HCT116 (cell line): ENCODE measurements around the gene TRIM63. TPM values are rescaled to one million over a fixed set of nuclear protein-coding genes. Genes with fewer than 3 reads are reported as not detected.
A peak's percentile ranks its signal among the peaks of the same experiment; 100 is the strongest.

Experiments
- ATAC-seq: fragments of 200-7000 bp; cut with Tn5 transposase; 2 replicates; pipeline ENCODE4 v1.9.1; 2020; ENCODE audit warnings: mild to moderate bottlenecking, moderate library complexity
- BruUV-seq: library from RNA; stranded (reverse); fragments of 400-500 nt; replicated peaks from 2 replicates; lab custom pipeline; 2021; lab: Mats Ljungman, UMichigan
- CTCF ChIA-PET: fragments of 300-600 bp; sonication (Branson Sonifier 250); formaldehyde crosslinking; loops from one replicate; lab custom pipeline; 2021; ENCODE audit warnings: antibody characterized with exemption; lab: Charles Lee
- POLR2A ChIA-PET: fragments of 300-600, 350-600 bp; sonication (Branson Sonifier 250); formaldehyde crosslinking; loops from one replicate; lab custom pipeline; 2021; ENCODE audit warnings: antibody characterized with exemption; lab: Charles Lee
- RAD21 ChIA-PET, 2 experiments: fragments of 300-600 bp; sonication (Branson Sonifier 250); formaldehyde crosslinking; loops; one replicate each; lab custom pipeline; 2023; ENCODE audit warnings: low total read pairs in 2 of 2; ENCODE audit not compliant: uncharacterized antibody in 2 of 2, unreplicated experiment in 2 of 2, low non-redundant PET in 1 of 2; lab: Charles Lee
- DNase-seq: peaks from one replicate; pipeline ENCODE4 v3.0.0-alpha.2; 2010; ENCODE audit warnings: low read depth, low spot score
- H2AFZ ChIP-seq: fragments of 200-600 bp; shearing (Covaris generic), sonication (generic); 2 replicates; pipeline ENCODE4 v1.6.1; 2017; ENCODE audit warnings: low read depth, mixed run types, mixed read lengths, antibody characterized with exemption, low read length; ENCODE audit not compliant: poor library complexity, severe bottlenecking
- H3K27ac ChIP-seq: 2 replicates; pipeline ENCODE4 v1.5.1; 2012; ENCODE audit warnings: low read depth, low read length
- H3K27me3 ChIP-seq: fragments of 200-600 bp; sonication (generic); 2 replicates; pipeline ENCODE4 v1.6.1; 2016; ENCODE audit warnings: mixed run types, low read length, mixed read lengths; ENCODE audit not compliant: insufficient read depth
- H3K36me3 ChIP-seq, 2 experiments: fragments of 200-500 bp in 1 of 2; fragments of 200-600 bp in 1 of 2; sonication (Bioruptor generic) in 1 of 2; sonication (generic) in 1 of 2; 2 replicates each; pipeline versions ENCODE4 v1.5.1 to v1.6.1; 2014 to 2016; ENCODE audit warnings: low read length in 2 of 2, inconsistent platforms in 1 of 2, mixed read lengths in 1 of 2, mixed run types in 1 of 2; ENCODE audit not compliant: insufficient read depth in 2 of 2, control insufficient read depth in 1 of 2
- H3K4me1 ChIP-seq, 2 experiments: fragments of 200-600 bp in 1 of 2; sonication (generic) in 1 of 2; 2 replicates each; pipeline versions ENCODE4 v1.5.1 to v1.6.1; 2012 to 2017; ENCODE audit warnings: low read length in 2 of 2, inconsistent platforms in 1 of 2, mild to moderate bottlenecking in 1 of 2, mixed read lengths in 1 of 2, mixed run types in 1 of 2, moderate library complexity in 1 of 2; ENCODE audit not compliant: insufficient read depth in 2 of 2, control insufficient read depth in 1 of 2
- H3K4me2 ChIP-seq: fragments of 200-600 bp; sonication (generic); 2 replicates; pipeline ENCODE4 v1.6.1; 2017; ENCODE audit warnings: mixed run types, low read length, mixed read lengths
- H3K4me3 ChIP-seq, 2 experiments: fragments of 200-600 bp in 1 of 2; sonication (generic) in 1 of 2; replicated peaks in 1 of 2; 2 replicates each; pipeline ENCODE4 v1.5.1; 2011 to 2016; ENCODE audit warnings: low read length in 2 of 2, control low read depth in 1 of 2, low read depth in 1 of 2, mild to moderate bottlenecking in 1 of 2, mixed read lengths in 1 of 2, mixed run types in 1 of 2
- H3K79me2 ChIP-seq: fragments of 200-600 bp; sonication (generic); 2 replicates; pipeline ENCODE4 v1.6.1; 2017; ENCODE audit warnings: mild to moderate bottlenecking, mixed run types, low read length, moderate library complexity, mixed read lengths; ENCODE audit not compliant: insufficient read depth
- H3K9ac ChIP-seq: fragments of 200-600 bp; sonication (generic); 2 replicates; pipeline ENCODE4 v1.6.1; 2016; ENCODE audit warnings: low read length, mixed read lengths
- H3K9me2 ChIP-seq: fragments of 200-600 bp; sonication (generic), shearing (Covaris generic); 2 replicates; pipeline ENCODE4 v1.6.1; 2017; ENCODE audit warnings: mixed run types, mild to moderate bottlenecking, moderate library complexity; ENCODE audit not compliant: insufficient read depth
- H3K9me3 ChIP-seq, 2 experiments: fragments of 200-500 bp in 1 of 2; fragments of 200-600 bp in 1 of 2; sonication (Bioruptor generic) in 1 of 2; sonication (generic) in 1 of 2; 2 replicates each; pipeline ENCODE4 v1.6.1; 2014 to 2017; ENCODE audit warnings: low read length in 2 of 2, mixed read lengths in 2 of 2, inconsistent platforms in 1 of 2, low read depth in 1 of 2, mild to moderate bottlenecking in 1 of 2, mixed run types in 1 of 2, moderate library complexity in 1 of 2; ENCODE audit not compliant: control insufficient read depth in 1 of 2, insufficient read depth in 1 of 2
- H4K20me1 ChIP-seq: fragments of 200-600 bp; sonication (generic), shearing (Covaris generic); 2 replicates; pipeline ENCODE4 v1.6.1; 2017; ENCODE audit warnings: mixed run types, mild to moderate bottlenecking, moderate library complexity; ENCODE audit not compliant: insufficient read depth
- CEBPB ChIP-seq: IDR thresholded peaks from 2 replicates; pipeline ENCODE4 v1.6.1; 2012; ENCODE audit warnings: low read depth
- ELF1 ChIP-seq: IDR thresholded peaks from 2 replicates; pipeline ENCODE4 v1.6.1; 2012; ENCODE audit warnings: low read depth, borderline replicate concordance
- FOSL1 ChIP-seq: IDR thresholded peaks from 2 replicates; pipeline ENCODE4 v1.6.1; 2012; ENCODE audit warnings: low read depth
- JUND ChIP-seq: IDR thresholded peaks from 2 replicates; pipeline ENCODE4 v1.6.1; 2012
- SIN3A ChIP-seq: IDR thresholded peaks from 2 replicates; pipeline ENCODE4 v1.6.1; 2012; ENCODE audit warnings: low read depth
- SRF ChIP-seq: IDR thresholded peaks from 2 replicates; pipeline ENCODE4 v1.6.1; 2012; ENCODE audit warnings: low read depth
- ZFX ChIP-seq: fragments of 450-650 bp; IDR thresholded peaks from 2 replicates; pipeline ENCODE4 v1.6.1; 2017
- ZNF274 ChIP-seq: fragments of 200-500 bp; sonication (Bioruptor generic); IDR thresholded peaks from 2 replicates; pipeline ENCODE4 v1.6.1; 2014; ENCODE audit warnings: mild to moderate bottlenecking, low read depth, low read length, inconsistent platforms
- intact Hi-C: fragments of 100-400 bp; cut with micrococcal nuclease; formaldehyde crosslinking; loops from 2 replicates; pipeline ENCODE4 v1.10.0; 2022
- total RNA-seq: library from RNA; stranded (reverse); gene quantifications from one replicate; pipeline ENCODE4 v1.2.1, GENCODE V29; 2021; ENCODE audit not compliant: unreplicated experiment
- TF ChIP-seq, protein P1 (sequence below): IDR thresholded peaks from 2 replicates; pipeline ENCODE4 v1.6.1; 2012
- TF ChIP-seq, protein P2 (sequence below): IDR thresholded peaks from 2 replicates; pipeline ENCODE4 v1.6.1; 2012; ENCODE audit warnings: low read depth

TRIM63 gene
- total RNA-seq, 1 experiment from 2014 or later, result not detected

DNA sequence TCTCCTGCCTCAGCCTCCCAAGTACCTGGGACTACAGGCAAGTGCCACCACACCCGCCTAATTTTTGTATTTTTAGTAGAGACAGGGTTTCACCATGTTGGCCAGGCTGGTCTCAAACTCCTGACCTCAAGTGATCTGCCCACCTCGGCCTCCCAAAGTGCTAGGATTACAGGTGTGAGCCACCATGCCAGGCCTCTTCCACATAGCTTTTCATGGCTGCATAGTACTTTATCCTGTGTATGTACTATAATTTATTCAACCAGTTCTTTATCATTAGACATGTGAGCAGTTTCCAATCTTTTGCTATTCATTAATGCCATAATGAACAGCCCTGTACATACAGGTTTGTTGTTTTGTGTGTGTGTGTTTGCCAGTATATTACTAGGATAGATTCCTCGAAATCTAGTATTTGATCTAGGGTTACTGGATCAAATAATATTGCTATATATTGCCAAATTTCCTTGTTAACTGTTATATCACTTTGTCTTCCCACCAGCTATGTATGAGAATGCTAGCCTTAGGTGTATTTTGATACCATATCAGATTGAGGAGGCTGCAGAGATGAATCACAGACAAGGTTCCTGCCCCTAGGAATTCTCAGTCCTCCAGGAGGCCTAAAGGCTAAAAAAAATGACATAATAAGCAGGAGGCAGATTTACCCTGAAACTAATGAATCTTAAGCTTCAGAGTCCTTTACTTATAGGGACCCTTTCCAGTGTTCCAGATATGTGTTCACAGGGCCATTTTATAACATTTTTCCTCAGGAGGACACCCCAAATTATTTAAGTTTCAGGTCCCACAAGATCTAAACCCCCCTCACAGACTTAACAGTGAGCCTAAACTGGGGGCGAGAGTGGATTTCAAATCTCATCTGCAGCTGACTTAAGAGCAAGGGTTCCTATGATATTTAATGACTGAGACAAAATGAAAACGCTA is 42.1 kb upstream of the TRIM63 start:
- ATAC-seq, result no peak
- H3K9me2 ChIP-seq, result no peaks in the 10 kb centered on the region
- POLR2A ChIA-PET, result no interaction called here
- peaks cover 13% of the 10 kb centered on the region for H3K79me2 ChIP-seq
- RAD21 ChIA-PET, result no interaction called here
- H3K36me3 ChIP-seq, result peaks cover 0 to 5% of the 10 kb centered on the region in 2 experiments; a peak in 1 of 4 replicates
- 0 out of 2 replicates have a peak overlapping the region, but pooled peaks have one; percentile 89 for H3K27ac ChIP-seq
- H2AFZ ChIP-seq, result no peak overlapping the region
- intact Hi-C loops, result loop anchor here (2.0 to 5.0 kb wide), 3 partner anchors 75 to 281 kb away; partner anchors contain the start of gene CEP85
- H3K4me3 ChIP-seq, result peak overlapping the region in 1 of 2 experiments; percentile 98; a peak in 2 of 4 replicates
- H3K9ac ChIP-seq, result peak overlapping the region; percentile 97
- peaks cover 14 to 25% of the 10 kb centered on the region in 2 experiments for H3K4me1 ChIP-seq
- no peaks in the 10 kb centered on the region for H3K27me3 ChIP-seq
- CTCF ChIA-PET, result interaction anchor here (1.0 to 1.6 kb wide), 2 partner anchors 31 to 36 kb away, joined by 3 to 6 read pairs; no protein-coding TSS in a partner anchor
- no peak for DNase-seq
- no TSS peak for BruUV-seq
- no peak for TF ChIP-seq JUND
- no peak for TF ChIP-seq FOSL1
- TF ChIP-seq ZFX, result no peak
- TF ChIP-seq SRF, result no peak
- TF ChIP-seq, protein P1, sequence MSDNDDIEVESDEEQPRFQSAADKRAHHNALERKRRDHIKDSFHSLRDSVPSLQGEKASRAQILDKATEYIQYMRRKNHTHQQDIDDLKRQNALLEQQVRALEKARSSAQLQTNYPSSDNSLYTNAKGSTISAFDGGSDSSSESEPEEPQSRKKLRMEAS, result no peak
- no peak for TF ChIP-seq SIN3A
- TF ChIP-seq ZNF274, result no peak
- TF ChIP-seq CEBPB, result no peak
- TF ChIP-seq, protein P2, sequence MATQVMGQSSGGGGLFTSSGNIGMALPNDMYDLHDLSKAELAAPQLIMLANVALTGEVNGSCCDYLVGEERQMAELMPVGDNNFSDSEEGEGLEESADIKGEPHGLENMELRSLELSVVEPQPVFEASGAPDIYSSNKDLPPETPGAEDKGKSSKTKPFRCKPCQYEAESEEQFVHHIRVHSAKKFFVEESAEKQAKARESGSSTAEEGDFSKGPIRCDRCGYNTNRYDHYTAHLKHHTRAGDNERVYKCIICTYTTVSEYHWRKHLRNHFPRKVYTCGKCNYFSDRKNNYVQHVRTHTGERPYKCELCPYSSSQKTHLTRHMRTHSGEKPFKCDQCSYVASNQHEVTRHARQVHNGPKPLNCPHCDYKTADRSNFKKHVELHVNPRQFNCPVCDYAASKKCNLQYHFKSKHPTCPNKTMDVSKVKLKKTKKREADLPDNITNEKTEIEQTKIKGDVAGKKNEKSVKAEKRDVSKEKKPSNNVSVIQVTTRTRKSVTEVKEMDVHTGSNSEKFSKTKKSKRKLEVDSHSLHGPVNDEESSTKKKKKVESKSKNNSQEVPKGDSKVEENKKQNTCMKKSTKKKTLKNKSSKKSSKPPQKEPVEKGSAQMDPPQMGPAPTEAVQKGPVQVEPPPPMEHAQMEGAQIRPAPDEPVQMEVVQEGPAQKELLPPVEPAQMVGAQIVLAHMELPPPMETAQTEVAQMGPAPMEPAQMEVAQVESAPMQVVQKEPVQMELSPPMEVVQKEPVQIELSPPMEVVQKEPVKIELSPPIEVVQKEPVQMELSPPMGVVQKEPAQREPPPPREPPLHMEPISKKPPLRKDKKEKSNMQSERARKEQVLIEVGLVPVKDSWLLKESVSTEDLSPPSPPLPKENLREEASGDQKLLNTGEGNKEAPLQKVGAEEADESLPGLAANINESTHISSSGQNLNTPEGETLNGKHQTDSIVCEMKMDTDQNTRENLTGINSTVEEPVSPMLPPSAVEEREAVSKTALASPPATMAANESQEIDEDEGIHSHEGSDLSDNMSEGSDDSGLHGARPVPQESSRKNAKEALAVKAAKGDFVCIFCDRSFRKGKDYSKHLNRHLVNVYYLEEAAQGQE, result no peak
- no peak for TF ChIP-seq ELF1
- H3K9me3 ChIP-seq, result no peaks in the 10 kb centered on the region
- no peaks in the 10 kb centered on the region for H4K20me1 ChIP-seq
- peak overlapping the region; percentile 98 for H3K4me2 ChIP-seq
